Neural crest cell (in vitro differentiated cells): ENCODE measurements around the gene STIP1. TPM values are rescaled to one million over a fixed set of nuclear protein-coding genes. Genes with fewer than 3 reads are reported as not detected.
A peak's percentile ranks its signal among the peaks of the same experiment; 100 is the strongest.

Experiments
- DNase-seq: peaks from one replicate; pipeline ENCODE4 v3.0.0; 2021; ENCODE audit warnings: low read depth, mixed read lengths, low spot score
- H3K27ac Mint-ChIP-seq: one replicate; pipeline ENCODE4 v1.8.0; 2021; ENCODE audit warnings: mild to moderate bottlenecking, mixed read lengths; ENCODE audit not compliant: unreplicated experiment
- H3K27me3 Mint-ChIP-seq: 2 replicates; pipeline ENCODE4 v1.8.0; 2021; ENCODE audit warnings: low read depth, mild to moderate bottlenecking, mixed read lengths
- H3K36me3 Mint-ChIP-seq: 2 replicates; pipeline ENCODE4 v1.8.0; 2021; ENCODE audit warnings: low read depth, mild to moderate bottlenecking, mixed read lengths
- H3K4me1 Mint-ChIP-seq: 2 replicates; pipeline ENCODE4 v1.8.0; 2021; ENCODE audit warnings: mixed read lengths
- H3K4me3 Mint-ChIP-seq: one replicate; pipeline ENCODE4 v1.8.0; 2021; ENCODE audit warnings: mild to moderate bottlenecking, mixed read lengths
- H3K9me3 Mint-ChIP-seq: 2 replicates; pipeline ENCODE4 v1.8.0; 2021; ENCODE audit warnings: mixed read lengths
- total RNA-seq: library from RNA; stranded (reverse); gene quantifications from 2 replicates; pipeline ENCODE4 v1.2.1, GENCODE V29; 2021
- TF ChIP-seq, protein P1 (sequence below): fragments of 200-600 bp; sonication (generic); conservative IDR thresholded peaks from 2 replicates; pipeline ENCODE4 v1.5.0; 2021; ENCODE audit warnings: antibody characterized with exemption, mild to moderate bottlenecking

STIP1 gene
- total RNA-seq, 1 donor from 2014 or later: 296 TPM

DNA sequence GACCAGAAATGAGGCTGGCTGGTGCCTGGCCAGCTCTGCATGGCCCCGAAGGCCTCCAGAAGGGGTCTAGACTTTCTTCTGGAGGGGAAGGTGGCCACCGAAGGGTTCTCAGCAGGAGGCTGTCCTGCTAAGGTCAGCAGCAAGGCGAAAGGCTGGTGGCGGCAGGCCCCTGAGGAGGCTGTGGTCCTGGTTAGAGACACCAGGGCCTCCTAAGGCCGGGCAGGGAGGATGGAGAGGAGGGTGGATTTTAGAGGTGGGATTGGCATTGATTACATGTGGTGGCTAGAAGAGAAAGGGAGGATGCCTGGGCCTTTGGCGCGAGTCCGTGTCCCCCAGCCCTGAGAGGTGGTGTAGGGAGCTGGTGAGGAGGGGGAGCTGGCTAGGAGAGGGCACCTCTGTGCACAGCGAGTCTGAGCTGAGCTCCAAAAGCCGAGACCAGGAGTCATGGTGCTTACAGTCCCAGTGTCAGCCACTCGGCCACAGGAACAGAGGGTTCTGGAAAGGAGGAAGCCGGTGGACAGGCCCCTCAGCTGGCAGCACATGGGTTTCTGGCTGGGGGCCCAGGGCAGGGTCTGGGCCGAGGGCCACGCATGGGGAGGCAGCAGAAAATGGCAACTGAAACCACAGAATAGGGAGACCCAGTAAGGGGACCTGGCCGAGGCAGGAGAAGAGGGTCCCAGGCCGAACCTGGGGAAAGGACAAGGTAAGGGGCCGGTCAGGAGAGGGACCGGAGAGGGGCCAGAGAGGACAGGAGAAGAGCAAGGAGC, 23.0 kb downstream of the STIP1 start:
- Mint-ChIP-seq H3K27ac (no peak overlapping the region), H3K27me3 (no peaks in the 10 kb centered on the region), H3K36me3 (peaks cover 6% of the 10 kb centered on the region), H3K9me3 (no peaks in the 10 kb centered on the region), H3K4me1 (peaks cover 9% of the 10 kb centered on the region), H3K4me3 (peak overlapping the region; percentile 66)
- TF ChIP-seq, protein P1, sequence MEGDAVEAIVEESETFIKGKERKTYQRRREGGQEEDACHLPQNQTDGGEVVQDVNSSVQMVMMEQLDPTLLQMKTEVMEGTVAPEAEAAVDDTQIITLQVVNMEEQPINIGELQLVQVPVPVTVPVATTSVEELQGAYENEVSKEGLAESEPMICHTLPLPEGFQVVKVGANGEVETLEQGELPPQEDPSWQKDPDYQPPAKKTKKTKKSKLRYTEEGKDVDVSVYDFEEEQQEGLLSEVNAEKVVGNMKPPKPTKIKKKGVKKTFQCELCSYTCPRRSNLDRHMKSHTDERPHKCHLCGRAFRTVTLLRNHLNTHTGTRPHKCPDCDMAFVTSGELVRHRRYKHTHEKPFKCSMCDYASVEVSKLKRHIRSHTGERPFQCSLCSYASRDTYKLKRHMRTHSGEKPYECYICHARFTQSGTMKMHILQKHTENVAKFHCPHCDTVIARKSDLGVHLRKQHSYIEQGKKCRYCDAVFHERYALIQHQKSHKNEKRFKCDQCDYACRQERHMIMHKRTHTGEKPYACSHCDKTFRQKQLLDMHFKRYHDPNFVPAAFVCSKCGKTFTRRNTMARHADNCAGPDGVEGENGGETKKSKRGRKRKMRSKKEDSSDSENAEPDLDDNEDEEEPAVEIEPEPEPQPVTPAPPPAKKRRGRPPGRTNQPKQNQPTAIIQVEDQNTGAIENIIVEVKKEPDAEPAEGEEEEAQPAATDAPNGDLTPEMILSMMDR: no peak
- no peak for DNase-seq

DNA sequence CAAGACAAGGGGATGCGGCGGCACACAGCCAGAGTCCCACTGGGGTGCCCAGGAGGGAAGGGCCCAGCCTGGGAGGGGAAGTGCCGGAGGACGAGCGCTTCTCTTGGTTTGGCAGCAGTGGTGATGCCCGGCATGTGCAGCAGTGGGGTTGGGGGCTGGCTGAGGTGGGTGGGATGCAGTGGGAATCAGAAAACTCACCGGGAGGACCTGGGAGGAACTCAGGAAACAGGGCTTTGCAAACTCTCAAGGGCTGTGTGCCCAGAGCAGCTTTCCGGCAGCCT, 23.5 kb downstream of the STIP1 start:
- TF ChIP-seq, protein P1: no peak
- no peaks in the 10 kb centered on the region for H3K9me3 Mint-ChIP-seq
- no peak overlapping the region for H3K4me3 Mint-ChIP-seq
- H3K27ac Mint-ChIP-seq: no peak overlapping the region
- DNase-seq: no peak
- H3K36me3 Mint-ChIP-seq: peaks cover 3% of the 10 kb centered on the region
- H3K27me3 Mint-ChIP-seq: no peaks in the 10 kb centered on the region
- peaks cover 7% of the 10 kb centered on the region for H3K4me1 Mint-ChIP-seq

DNA sequence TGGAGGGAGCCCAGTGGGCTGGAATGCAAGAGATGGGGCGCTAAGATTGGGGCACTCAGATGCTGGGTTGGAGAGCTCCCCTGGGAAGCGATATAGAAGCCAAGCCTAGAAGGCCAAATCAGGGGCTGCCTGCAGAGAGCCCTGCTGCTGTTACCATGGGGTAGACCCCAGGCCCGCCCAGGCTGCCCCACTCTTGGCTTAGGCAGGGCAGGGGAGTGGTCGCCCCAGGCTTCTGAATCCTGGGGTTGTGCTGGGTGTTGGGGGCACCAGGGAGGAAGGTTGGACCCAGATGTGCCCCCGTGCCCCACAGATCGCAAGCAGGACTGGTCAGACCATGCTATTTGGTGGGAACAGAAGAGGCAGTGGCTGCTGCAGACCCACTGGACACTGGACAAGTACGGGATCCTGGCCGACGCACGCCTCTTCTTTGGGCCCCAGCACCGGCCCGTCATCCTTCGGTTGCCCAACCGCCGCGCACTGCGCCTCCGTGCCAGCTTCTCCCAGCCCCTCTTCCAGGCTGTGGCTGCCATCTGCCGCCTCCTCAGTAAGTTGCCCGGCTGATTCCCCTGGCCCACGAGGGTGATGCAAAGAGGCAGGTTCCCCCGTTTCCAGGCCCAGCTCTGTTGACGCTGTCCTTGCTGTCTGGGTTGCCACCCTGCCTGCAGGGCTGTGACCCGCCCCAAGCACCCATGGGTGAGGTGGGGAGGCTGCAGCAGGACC, 24.5 kb downstream of the STIP1 start:
- Mint-ChIP-seq H3K4me1 (peaks cover 4% of the 10 kb centered on the region), H3K9me3 (no peaks in the 10 kb centered on the region), H3K36me3 (peaks cover 4% of the 10 kb centered on the region), H3K27ac (peak overlapping the region; percentile 88), H3K27me3 (no peaks in the 10 kb centered on the region), H3K4me3 (no peak overlapping the region)
- no peak for DNase-seq
- TF ChIP-seq, protein P1: no peak

DNA sequence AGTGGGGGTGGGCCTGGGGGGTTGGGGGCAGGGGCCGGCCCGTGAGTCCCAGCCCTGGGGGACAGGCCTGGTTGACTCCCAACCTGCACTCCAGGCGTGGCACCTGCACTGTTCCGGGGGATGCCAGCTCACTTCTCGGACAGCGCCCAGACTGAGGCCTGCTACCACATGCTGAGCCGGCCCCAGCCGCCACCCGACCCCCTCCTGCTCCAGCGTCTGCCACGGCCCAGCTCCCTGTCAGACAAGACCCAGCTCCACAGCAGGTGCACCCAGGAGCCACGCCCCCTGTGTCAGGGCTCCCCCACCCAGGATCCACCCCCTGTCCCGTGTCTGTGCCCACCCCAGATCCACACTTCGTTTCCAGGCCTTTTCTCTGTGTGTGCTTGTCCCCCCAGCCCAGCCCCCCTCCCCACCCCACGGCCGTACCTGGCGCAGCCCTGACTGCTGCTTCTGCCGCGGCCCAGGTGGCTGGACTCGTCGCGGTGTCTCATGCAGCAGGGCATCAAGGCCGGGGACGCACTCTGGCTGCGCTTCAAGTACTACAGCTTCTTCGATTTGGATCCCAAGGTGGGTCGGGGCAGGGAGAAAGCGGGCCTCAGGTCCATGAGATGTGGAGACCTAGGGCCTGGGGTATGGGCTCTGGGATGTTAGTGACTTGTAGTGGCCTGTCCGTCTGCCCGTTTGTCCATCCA, 25.4 kb downstream of the STIP1 start:
- DNase-seq: no peak
- H3K36me3 Mint-ChIP-seq: peaks cover 4% of the 10 kb centered on the region
- H3K27ac Mint-ChIP-seq: peak overlapping the region; percentile 67
- H3K27me3 Mint-ChIP-seq: no peaks in the 10 kb centered on the region
- H3K9me3 Mint-ChIP-seq: no peaks in the 10 kb centered on the region
- H3K4me1 Mint-ChIP-seq: peaks cover 4% of the 10 kb centered on the region
- TF ChIP-seq, protein P1: no peak
- no peak overlapping the region for H3K4me3 Mint-ChIP-seq

DNA sequence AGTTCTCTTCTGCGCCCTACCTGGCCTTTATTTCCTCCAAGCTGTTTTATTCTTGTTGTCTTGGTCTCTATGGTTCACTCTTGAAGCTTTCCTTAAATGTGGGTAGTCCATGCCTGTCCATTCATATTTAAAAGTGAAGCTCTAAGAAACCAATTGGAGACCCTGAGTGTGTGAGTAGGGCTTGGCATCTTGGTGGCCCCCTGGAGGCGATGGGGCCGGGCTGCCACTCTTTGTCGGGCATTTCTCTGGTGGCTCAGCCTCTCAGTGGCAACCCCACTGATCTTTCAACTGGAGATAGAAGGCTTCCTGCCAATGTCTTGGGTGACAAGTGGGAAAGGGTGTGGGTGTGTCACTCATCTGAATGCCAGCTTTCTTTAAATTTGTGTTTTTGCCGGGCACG, 30.9 kb downstream of the STIP1 start:
- H3K27me3 Mint-ChIP-seq: no peaks in the 10 kb centered on the region
- no peak for DNase-seq
- no peak overlapping the region for H3K4me3 Mint-ChIP-seq
- TF ChIP-seq, protein P1: no peak
- no peak overlapping the region for H3K27ac Mint-ChIP-seq
- peaks cover 4% of the 10 kb centered on the region for H3K36me3 Mint-ChIP-seq
- no peaks in the 10 kb centered on the region for H3K4me1 Mint-ChIP-seq
- no peaks in the 10 kb centered on the region for H3K9me3 Mint-ChIP-seq
